IPS-11a (cell line): ENCODE data around the gene E2F6.
A peak's percentile ranks its signal among the peaks of the same experiment; 100 is the strongest.

Source experiments
- H3K4me3 ChIP-seq: one replicate; pipeline ENCODE4 v1.5.1; 2013; ENCODE audit warnings: low read depth, low read length, control low read depth

Gene E2F6

GRCh38 chr2:11465485-11466306 is at the start of gene E2F6:
Gene E2F6, minus strand, starts transcription at chr2:11466161. Its CDS starts 282 bp downstream, at chr2:11465879.
- H3K4me3 ChIP-seq: peak within 1 kb of the TSS; percentile 21

GRCh38 chr2:11515490-11515981 is 49.6 kb upstream of the E2F6 start:
- H3K4me3 ChIP-seq: no peak overlapping the region

GRCh38 chr2:11514904-11515303 is 48.9 kb upstream of the E2F6 start:
- no peak overlapping the region for H3K4me3 ChIP-seq

GRCh38 chr2:11514081-11514730 is 48.2 kb upstream of the E2F6 start:
- H3K4me3 ChIP-seq: no peak overlapping the region

GRCh38 chr2:11513319-11513718 is 47.4 kb upstream of the E2F6 start:
- no peak overlapping the region for H3K4me3 ChIP-seq

- H3K4me3 ChIP-seq: no peak overlapping the region
These were observed 46.5 kb upstream of the E2F6 start for GRCh38 chr2:11512431-11512830.

- H3K4me3 ChIP-seq: no peak overlapping the region
These were observed 43.8 kb upstream of the E2F6 start for GRCh38 chr2:11509657-11510360.

- H3K4me3 ChIP-seq: no peak overlapping the region
These were observed 42.3 kb upstream of the E2F6 start for GRCh38 chr2:11508279-11508678.

GRCh38 chr2:11507517-11507916 is 41.6 kb upstream of the E2F6 start:
- H3K4me3 ChIP-seq: no peak overlapping the region

GRCh38 chr2:11506611-11506969 is 40.6 kb upstream of the E2F6 start:
- no peak overlapping the region for H3K4me3 ChIP-seq

- no peak overlapping the region for H3K4me3 ChIP-seq
These were observed 40.0 kb upstream of the E2F6 start for GRCh38 chr2:11505652-11506610.

GRCh38 chr2:11503354-11503927 is 37.5 kb upstream of the E2F6 start:
- no peak overlapping the region for H3K4me3 ChIP-seq

- H3K4me3 ChIP-seq: no peak overlapping the region
These were observed 36.9 kb upstream of the E2F6 start for GRCh38 chr2:11502740-11503292.

GRCh38 chr2:11500702-11501303 is 34.8 kb upstream of the E2F6 start:
- H3K4me3 ChIP-seq: no peak overlapping the region

- H3K4me3 ChIP-seq: no peak overlapping the region
These were observed 33.3 kb upstream of the E2F6 start for GRCh38 chr2:11499081-11499743.

GRCh38 chr2:11498543-11499034 is 32.6 kb upstream of the E2F6 start:
- no peak overlapping the region for H3K4me3 ChIP-seq

- H3K4me3 ChIP-seq: no peak overlapping the region
These were observed 30.1 kb upstream of the E2F6 start for GRCh38 chr2:11495844-11496681.

- no peak overlapping the region for H3K4me3 ChIP-seq
These were observed 28.3 kb upstream of the E2F6 start for GRCh38 chr2:11494310-11494709.
